ENCODE data around the gene RREB1. TPM values are rescaled to one million over a fixed set of nuclear protein-coding genes. Genes with fewer than 3 reads are reported as not detected.

Gene RREB1
- total and polyA plus RNA-seq, 2 experiments from 2014 or later = 8.5 to 25.5 TPM

DNA sequence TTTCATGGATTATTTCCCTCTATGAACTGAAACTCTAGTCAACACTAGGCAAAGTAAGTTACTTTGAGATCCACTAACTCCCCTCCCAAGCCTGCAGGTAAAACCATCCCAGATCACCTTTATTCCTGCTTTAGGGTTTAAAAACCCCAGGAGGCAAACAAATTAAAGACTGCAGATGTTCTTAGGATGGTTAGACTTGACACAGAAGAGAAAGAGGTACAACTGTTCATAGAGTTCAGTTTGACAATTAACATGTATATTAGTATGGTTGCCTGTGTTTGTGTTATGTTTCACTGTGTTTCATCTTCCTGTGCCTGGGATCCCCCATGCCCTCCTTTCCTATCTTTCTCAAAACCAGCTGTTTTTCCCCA, 53.5 kb downstream of the RREB1 start:
- no peaks in the 10 kb centered on the region for H3K9me3 Mint-ChIP-seq
- H3K36me3 Mint-ChIP-seq (ENCODE audit: low read depth) = no peaks in the 10 kb centered on the region; the same call in 2 of the 3 replicates
- no peaks in the 10 kb centered on the region for H4K20me1 ChIP-seq (replicated peaks; ENCODE audit: insufficient read depth)
- H3K36me3 ChIP-seq (ENCODE audit: insufficient read depth) = no peaks in the 10 kb centered on the region
- H3K4me1 ChIP-seq (ENCODE audit: insufficient read depth) = peaks cover 40% of the 10 kb centered on the region
- 0 out of 2 replicates have a peak overlapping the region, but pooled peaks have one; percentile 20 for H3K27ac Mint-ChIP-seq
- no peak overlapping the region for H3K4me3 Mint-ChIP-seq
- no peaks in the 10 kb centered on the region for H3F3A ChIP-seq (replicated peaks; ENCODE audit: low read depth)
- no peaks in the 10 kb centered on the region for H3K27me3 ChIP-seq (ENCODE audit: insufficient read depth)
- DNase-seq (ENCODE audit: low spot score) (no peak), ATAC-seq (no peak)
- H2AFZ ChIP-seq = no peak overlapping the region
- no peak overlapping the region for H3K27ac ChIP-seq (ENCODE audit: low read depth)
- no peaks in the 10 kb centered on the region for H3K9me2 ChIP-seq (ENCODE audit: insufficient read depth)
- no peak overlapping the region for H3K4me2 ChIP-seq
- TF ChIP-seq, protein P1, sequence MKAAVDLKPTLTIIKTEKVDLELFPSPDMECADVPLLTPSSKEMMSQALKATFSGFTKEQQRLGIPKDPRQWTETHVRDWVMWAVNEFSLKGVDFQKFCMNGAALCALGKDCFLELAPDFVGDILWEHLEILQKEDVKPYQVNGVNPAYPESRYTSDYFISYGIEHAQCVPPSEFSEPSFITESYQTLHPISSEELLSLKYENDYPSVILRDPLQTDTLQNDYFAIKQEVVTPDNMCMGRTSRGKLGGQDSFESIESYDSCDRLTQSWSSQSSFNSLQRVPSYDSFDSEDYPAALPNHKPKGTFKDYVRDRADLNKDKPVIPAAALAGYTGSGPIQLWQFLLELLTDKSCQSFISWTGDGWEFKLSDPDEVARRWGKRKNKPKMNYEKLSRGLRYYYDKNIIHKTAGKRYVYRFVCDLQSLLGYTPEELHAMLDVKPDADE (IDR thresholded peaks at IDR 0.05) = no peak
- no peak for TF ChIP-seq EZH2 (IDR thresholded peaks at IDR 0.05; ENCODE audit: low read depth, unreplicated experiment)
- no peak for TF ChIP-seq NANOG (IDR thresholded peaks at IDR 0.05; ENCODE audit: borderline replicate concordance)
- TF ChIP-seq, protein P2, sequence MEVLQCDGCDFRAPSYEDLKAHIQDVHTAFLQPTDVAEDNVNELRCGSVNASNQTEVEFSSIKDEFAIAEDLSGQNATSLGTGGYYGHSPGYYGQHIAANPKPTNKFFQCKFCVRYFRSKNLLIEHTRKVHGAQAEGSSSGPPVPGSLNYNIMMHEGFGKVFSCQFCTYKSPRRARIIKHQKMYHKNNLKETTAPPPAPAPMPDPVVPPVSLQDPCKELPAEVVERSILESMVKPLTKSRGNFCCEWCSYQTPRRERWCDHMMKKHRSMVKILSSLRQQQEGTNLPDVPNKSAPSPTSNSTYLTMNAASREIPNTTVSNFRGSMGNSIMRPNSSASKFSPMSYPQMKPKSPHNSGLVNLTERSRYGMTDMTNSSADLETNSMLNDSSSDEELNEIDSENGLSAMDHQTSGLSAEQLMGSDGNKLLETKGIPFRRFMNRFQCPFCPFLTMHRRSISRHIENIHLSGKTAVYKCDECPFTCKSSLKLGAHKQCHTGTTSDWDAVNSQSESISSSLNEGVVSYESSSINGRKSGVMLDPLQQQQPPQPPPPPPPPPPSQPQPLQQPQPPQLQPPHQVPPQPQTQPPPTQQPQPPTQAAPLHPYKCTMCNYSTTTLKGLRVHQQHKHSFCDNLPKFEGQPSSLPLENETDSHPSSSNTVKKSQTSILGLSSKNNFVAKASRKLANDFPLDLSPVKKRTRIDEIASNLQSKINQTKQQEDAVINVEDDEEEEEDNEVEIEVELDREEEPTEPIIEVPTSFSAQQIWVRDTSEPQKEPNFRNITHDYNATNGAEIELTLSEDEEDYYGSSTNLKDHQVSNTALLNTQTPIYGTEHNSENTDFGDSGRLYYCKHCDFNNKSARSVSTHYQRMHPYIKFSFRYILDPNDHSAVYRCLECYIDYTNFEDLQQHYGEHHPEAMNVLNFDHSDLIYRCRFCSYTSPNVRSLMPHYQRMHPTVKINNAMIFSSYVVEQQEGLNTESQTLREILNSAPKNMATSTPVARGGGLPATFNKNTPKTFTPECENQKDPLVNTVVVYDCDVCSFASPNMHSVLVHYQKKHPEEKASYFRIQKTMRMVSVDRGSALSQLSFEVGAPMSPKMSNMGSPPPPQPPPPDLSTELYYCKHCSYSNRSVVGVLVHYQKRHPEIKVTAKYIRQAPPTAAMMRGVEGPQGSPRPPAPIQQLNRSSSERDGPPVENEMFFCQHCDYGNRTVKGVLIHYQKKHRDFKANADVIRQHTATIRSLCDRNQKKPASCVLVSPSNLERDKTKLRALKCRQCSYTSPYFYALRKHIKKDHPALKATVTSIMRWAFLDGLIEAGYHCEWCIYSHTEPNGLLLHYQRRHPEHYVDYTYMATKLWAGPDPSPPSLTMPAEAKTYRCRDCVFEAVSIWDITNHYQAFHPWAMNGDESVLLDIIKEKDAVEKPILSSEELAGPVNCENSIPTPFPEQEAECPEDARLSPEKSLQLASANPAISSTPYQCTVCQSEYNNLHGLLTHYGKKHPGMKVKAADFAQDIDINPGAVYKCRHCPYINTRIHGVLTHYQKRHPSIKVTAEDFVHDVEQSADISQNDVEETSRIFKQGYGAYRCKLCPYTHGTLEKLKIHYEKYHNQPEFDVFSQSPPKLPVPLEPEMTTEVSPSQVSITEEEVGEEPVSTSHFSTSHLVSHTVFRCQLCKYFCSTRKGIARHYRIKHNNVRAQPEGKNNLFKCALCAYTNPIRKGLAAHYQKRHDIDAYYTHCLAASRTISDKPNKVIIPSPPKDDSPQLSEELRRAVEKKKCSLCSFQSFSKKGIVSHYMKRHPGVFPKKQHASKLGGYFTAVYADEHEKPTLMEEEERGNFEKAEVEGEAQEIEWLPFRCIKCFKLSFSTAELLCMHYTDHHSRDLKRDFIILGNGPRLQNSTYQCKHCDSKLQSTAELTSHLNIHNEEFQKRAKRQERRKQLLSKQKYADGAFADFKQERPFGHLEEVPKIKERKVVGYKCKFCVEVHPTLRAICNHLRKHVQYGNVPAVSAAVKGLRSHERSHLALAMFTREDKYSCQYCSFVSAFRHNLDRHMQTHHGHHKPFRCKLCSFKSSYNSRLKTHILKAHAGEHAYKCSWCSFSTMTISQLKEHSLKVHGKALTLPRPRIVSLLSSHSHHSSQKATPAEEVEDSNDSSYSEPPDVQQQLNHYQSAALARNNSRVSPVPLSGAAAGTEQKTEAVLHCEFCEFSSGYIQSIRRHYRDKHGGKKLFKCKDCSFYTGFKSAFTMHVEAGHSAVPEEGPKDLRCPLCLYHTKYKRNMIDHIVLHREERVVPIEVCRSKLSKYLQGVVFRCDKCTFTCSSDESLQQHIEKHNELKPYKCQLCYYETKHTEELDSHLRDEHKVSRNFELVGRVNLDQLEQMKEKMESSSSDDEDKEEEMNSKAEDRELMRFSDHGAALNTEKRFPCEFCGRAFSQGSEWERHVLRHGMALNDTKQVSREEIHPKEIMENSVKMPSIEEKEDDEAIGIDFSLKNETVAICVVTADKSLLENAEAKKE (CRISPR knock-in tag; IDR thresholded peaks at IDR 0.05) = no peak
- TF ChIP-seq ZNF331 (CRISPR knock-in tag; IDR thresholded peaks at IDR 0.05; ENCODE audit: low read depth) = no peak
- no peak for TF ChIP-seq JUNB (IDR thresholded peaks at IDR 0.05; ENCODE audit: unreplicated experiment)
- TF ChIP-seq POLR2AphosphoS5 (IDR thresholded peaks at IDR 0.05; ENCODE audit: low read depth) = no peak
- TF ChIP-seq, protein P3, sequence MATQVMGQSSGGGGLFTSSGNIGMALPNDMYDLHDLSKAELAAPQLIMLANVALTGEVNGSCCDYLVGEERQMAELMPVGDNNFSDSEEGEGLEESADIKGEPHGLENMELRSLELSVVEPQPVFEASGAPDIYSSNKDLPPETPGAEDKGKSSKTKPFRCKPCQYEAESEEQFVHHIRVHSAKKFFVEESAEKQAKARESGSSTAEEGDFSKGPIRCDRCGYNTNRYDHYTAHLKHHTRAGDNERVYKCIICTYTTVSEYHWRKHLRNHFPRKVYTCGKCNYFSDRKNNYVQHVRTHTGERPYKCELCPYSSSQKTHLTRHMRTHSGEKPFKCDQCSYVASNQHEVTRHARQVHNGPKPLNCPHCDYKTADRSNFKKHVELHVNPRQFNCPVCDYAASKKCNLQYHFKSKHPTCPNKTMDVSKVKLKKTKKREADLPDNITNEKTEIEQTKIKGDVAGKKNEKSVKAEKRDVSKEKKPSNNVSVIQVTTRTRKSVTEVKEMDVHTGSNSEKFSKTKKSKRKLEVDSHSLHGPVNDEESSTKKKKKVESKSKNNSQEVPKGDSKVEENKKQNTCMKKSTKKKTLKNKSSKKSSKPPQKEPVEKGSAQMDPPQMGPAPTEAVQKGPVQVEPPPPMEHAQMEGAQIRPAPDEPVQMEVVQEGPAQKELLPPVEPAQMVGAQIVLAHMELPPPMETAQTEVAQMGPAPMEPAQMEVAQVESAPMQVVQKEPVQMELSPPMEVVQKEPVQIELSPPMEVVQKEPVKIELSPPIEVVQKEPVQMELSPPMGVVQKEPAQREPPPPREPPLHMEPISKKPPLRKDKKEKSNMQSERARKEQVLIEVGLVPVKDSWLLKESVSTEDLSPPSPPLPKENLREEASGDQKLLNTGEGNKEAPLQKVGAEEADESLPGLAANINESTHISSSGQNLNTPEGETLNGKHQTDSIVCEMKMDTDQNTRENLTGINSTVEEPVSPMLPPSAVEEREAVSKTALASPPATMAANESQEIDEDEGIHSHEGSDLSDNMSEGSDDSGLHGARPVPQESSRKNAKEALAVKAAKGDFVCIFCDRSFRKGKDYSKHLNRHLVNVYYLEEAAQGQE (IDR thresholded peaks at IDR 0.05; ENCODE audit: unreplicated experiment) = no peak
- TF ChIP-seq EZH2phosphoT487 (IDR thresholded peaks at IDR 0.05; ENCODE audit: unreplicated experiment) = no peak
- no peak for TF ChIP-seq STAT1 (IDR thresholded peaks at IDR 0.05; ENCODE audit: unreplicated experiment)
- TF ChIP-seq CREB1 (CRISPR knock-in tag; IDR thresholded peaks at IDR 0.05; ENCODE audit: low read depth) = no peak
- TF ChIP-seq, protein P4, sequence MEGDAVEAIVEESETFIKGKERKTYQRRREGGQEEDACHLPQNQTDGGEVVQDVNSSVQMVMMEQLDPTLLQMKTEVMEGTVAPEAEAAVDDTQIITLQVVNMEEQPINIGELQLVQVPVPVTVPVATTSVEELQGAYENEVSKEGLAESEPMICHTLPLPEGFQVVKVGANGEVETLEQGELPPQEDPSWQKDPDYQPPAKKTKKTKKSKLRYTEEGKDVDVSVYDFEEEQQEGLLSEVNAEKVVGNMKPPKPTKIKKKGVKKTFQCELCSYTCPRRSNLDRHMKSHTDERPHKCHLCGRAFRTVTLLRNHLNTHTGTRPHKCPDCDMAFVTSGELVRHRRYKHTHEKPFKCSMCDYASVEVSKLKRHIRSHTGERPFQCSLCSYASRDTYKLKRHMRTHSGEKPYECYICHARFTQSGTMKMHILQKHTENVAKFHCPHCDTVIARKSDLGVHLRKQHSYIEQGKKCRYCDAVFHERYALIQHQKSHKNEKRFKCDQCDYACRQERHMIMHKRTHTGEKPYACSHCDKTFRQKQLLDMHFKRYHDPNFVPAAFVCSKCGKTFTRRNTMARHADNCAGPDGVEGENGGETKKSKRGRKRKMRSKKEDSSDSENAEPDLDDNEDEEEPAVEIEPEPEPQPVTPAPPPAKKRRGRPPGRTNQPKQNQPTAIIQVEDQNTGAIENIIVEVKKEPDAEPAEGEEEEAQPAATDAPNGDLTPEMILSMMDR (conservative IDR thresholded peaks at IDR 0.05; ENCODE audit: low read depth in 2 of 2) = no peak
- no peak for TF ChIP-seq ZNF114 (CRISPR knock-in tag; IDR thresholded peaks at IDR 0.05)
- peaks cover 10% of the 10 kb centered on the region for H3K27me3 Mint-ChIP-seq (ENCODE audit: insufficient read depth, low read depth, poor library complexity)
- H3K4me3 ChIP-seq = no peak overlapping the region
- peaks cover 70% of the 10 kb centered on the region for H3K4me1 Mint-ChIP-seq
- peaks cover 81% of the 10 kb centered on the region for H3K79me2 ChIP-seq (replicated peaks; ENCODE audit: insufficient read depth)

All from GM23338 (cell line).